Left ventricle myocardium superior (tissue), 1 donor: ENCODE data around the gene FAM111A. TPM values are rescaled to one million over a fixed set of nuclear protein-coding genes. Genes with fewer than 3 reads are reported as not detected.

ENCODE experiments used
- ATAC-seq: fragments of 200-7000 bp; cut with Tn5 transposase; one replicate; pipeline ENCODE4 v1.9.1; 2020; ENCODE audit warnings: mild to moderate bottlenecking, moderate library complexity
- DNase-seq: peaks from one replicate; pipeline ENCODE4 v3.0.0-alpha.2; 2020
- intact Hi-C: fragments of 100-400 bp; cut with micrococcal nuclease; formaldehyde crosslinking; loops from one replicate; pipeline ENCODE4 v1.11.0; 2022
- total RNA-seq: library from RNA; stranded (reverse); fragmentation: NEBNext Ultra II Directional; extraction: Animal tissue kit (Norgen Biotek cat#: 25700); gene quantifications from one replicate; pipeline ENCODE4 v1.2.1, GENCODE V29; 2021
- donor health status: DM: no; HTN: yes; CAD: no; lungs with severe emphysema.

The FAM111A gene
- total RNA-seq, 1 donor from 2014 or later = 8.4 TPM

- DNase-seq (no peak), ATAC-seq (no peak)
- intact Hi-C loops = loop anchor here (10.0 kb wide), 1 partner anchor 74 kb away; no protein-coding TSS in a partner anchor
These were observed 4.0 kb upstream of the FAM111A start for GRCh38 chr11:59138643-59139042.

DNA sequence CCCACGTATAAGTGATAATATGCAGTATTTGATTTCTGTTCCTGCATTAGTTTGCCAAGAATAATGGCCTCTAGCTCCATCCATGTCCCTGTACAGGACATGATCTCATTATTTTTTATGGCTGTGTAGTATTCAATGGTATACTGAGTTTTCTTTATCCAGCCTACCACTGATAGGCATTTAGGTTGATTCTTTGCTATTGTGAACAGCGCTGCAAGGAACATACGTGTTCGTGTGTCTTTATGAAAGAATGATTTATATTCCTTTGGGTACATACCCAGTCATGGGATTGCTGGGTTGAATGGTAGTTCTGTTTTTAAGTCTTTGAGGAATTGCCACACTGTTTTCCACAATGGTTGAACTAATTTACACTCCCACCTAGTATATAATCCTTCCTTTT, 1.5 kb upstream of the FAM111A start:
- DNase-seq (no peak), ATAC-seq (no peak)
- intact Hi-C loops = no loop called here

GRCh38 chr11:59141673-59142460, 789 bp upstream of the FAM111A start:
- intact Hi-C loops = no loop called here
- DNase-seq (no peak), ATAC-seq (no peak)

DNA sequence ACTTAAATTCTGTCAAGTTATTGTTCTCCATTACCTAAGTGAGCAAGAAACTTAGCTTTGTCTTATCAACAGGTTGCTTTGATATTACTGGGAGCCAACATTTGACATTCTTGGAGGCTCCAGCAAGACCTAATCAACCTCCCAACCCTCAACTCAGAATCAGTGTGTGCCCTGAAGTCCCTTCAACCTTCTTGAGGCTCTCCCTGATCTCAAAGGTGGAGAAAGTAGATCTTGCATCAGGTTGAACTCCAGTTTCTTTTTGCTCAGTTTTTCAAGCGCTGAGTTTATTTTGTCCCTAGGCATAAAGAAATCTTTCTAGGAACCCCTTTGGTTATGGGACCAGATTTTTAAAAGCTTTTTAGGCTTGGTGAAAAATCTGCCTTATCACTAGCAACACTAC, 1.4 kb downstream of the FAM111A start:
- intact Hi-C loops = no loop called here
- no peak for ATAC-seq
- no peak for DNase-seq

GRCh38 chr11:59144579-59145345, 2.1 kb downstream of the FAM111A start:
- intact Hi-C loops = no loop called here
- peak; percentile 66 for ATAC-seq

GRCh38 chr11:59145534-59145933, 2.9 kb downstream of the FAM111A start:
- ATAC-seq (no peak), DNase-seq (no peak)
- intact Hi-C loops = no loop called here

More at GRCh38 chr11:59144579-59145345, 2.1 kb downstream of the FAM111A start:
- DNase-seq = peak; percentile 77

DNA sequence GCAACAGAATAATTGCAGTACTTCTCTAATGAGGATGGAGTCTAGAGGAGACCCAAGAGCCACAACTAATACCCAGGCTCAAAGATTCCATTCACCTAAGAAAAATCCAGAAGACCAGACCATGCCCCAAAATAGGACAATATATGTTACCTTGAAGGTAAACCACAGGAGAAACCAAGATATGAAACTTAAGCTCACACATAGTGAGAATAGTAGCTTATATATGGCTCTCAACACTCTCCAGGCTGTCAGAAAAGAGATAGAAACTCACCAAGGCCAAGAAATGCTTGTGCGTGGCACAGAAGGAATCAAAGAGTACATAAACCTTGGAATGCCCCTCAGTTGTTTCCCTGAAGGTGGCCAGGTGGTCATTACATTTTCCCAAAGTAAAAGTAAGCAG, 9.1 kb downstream of the FAM111A start:
- DNase-seq (no peak), ATAC-seq (no peak)
- intact Hi-C loops = no loop called here

DNA sequence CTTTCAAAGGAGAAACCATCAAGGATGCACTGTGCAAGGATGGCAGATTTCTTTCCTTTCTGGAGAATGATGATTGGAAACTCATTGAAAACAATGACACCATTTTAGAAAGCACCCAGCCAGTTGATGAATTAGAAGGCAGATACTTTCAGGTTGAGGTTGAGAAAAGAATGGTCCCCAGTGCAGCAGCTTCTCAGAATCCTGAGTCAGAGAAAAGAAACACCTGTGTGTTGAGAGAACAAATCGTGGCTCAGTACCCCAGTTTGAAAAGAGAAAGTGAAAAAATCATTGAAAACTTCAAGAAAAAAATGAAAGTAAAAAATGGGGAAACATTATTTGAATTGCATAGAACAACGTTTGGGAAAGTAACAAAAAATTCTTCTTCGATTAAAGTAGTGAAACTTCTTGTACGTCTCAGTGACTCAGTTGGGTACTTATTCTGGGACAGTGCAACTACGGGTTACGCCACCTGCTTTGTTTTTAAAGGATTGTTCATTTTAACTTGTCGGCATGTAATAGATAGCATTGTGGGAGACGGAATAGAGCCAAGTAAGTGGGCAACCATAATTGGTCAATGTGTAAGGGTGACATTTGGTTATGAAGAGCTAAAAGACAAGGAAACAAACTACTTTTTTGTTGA, 9.8 kb downstream of the FAM111A start:
- DNase-seq = no peak
- intact Hi-C loops = no loop called here
- no peak for ATAC-seq

GRCh38 chr11:59154610-59155009, 12.0 kb downstream of the FAM111A start:
- intact Hi-C loops = no loop called here
- ATAC-seq = no peak
- DNase-seq = no peak

DNA sequence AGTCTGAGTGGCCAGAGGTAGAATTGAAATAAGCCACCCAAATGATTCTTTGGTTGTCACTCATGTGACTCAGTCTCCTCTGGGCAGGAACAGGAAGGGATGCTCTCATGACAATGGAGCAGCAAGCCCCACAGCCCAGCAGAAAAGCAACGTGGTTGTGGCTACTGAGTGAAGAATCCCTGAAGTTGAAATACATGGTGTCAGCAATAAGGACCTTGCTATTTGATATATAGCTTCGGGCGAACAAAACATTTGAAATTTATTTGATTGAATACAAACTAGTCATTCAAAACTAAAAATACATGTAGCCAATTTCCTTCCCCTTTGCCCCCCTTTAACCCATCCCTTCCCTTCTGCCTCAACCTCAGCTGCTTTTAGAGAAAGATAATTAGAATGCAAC, 14.8 kb downstream of the FAM111A start:
- ATAC-seq (no peak), DNase-seq (no peak)
- intact Hi-C loops = no loop called here

GRCh38 chr11:59158206-59159068, 15.8 kb downstream of the FAM111A start:
- intact Hi-C loops = no loop called here
- DNase-seq (no peak), ATAC-seq (peak; percentile 84)

GRCh38 chr11:59164028-59164427, 21.4 kb downstream of the FAM111A start:
- ATAC-seq (no peak), DNase-seq (no peak)
- intact Hi-C loops = no loop called here

- ATAC-seq (peak; percentile 95), DNase-seq (peak; percentile 96)
- intact Hi-C loops = loop anchor here (5.0 to 10.0 kb wide), 2 partner anchors 36 to 113 kb away; no protein-coding TSS in a partner anchor
These were observed 29.1 kb downstream of the FAM111A start, which contains the start of gene DTX4 for GRCh38 chr11:59171508-59172322. DTX4 (plus strand) TSS chr11:59172132; CDS start chr11:59172596, 464 bp downstream.

GRCh38 chr11:59172345-59173079, 29.9 kb downstream of the FAM111A start:
- peak; percentile 25 for ATAC-seq
- intact Hi-C loops = loop anchor here (5.0 to 10.0 kb wide), 2 partner anchors 35 to 112 kb away; no protein-coding TSS in a partner anchor
- DNase-seq = no peak

- DNase-seq (peak; percentile 54), ATAC-seq (peak; percentile 8)
- intact Hi-C loops = loop anchor here (5.0 to 10.0 kb wide), 2 partner anchors 34 to 111 kb away; no protein-coding TSS in a partner anchor
These were observed 30.7 kb downstream of the FAM111A start for GRCh38 chr11:59173080-59173963.

GRCh38 chr11:59173964-59174663, 31.5 kb downstream of the FAM111A start:
- intact Hi-C loops = loop anchor here (5.0 to 10.0 kb wide), 2 partner anchors 33 to 111 kb away; no protein-coding TSS in a partner anchor
- ATAC-seq = no peak
- no peak for DNase-seq
